ENCODE results near the gene ATXN7L3B.

ATXN7L3B gene

GRCh38 chr12:74552201-74552600 lies 14.6 kb downstream of the ATXN7L3B start:
- no peak overlapping the region for H3K4me3 ChIP-seq (ENCODE audit: insufficient read length, low read depth)
- no peaks in the 10 kb centered on the region for H3K9me3 ChIP-seq (ENCODE audit: insufficient read depth, low read length)
- no peaks in the 10 kb centered on the region for H3K27me3 ChIP-seq (ENCODE audit: insufficient read depth, insufficient read length)
- no peaks in the 10 kb centered on the region for H3K36me3 ChIP-seq (ENCODE audit: insufficient read depth, insufficient read length, low read length)
- TF ChIP-seq ZNF274 (IDR thresholded peaks at IDR 0.05; ENCODE audit: low read depth, low read length), result no peak
- no peak for TF ChIP-seq YY1 (IDR thresholded peaks at IDR 0.05; ENCODE audit: insufficient read depth, insufficient read length)
- no peak overlapping the region for H3K9ac ChIP-seq (ENCODE audit: insufficient read length, low read depth)
- H3K4me1 ChIP-seq (ENCODE audit: insufficient read depth, insufficient read length), result no peaks in the 10 kb centered on the region
- no peak for DNase-seq (ENCODE audit: low read depth, low spot score)

- no peak overlapping the region for H3K4me3 ChIP-seq (ENCODE audit: insufficient read length, low read depth)
- H3K27me3 ChIP-seq (ENCODE audit: insufficient read depth, insufficient read length), result no peaks in the 10 kb centered on the region
- no peaks in the 10 kb centered on the region for H3K4me1 ChIP-seq (ENCODE audit: insufficient read depth, insufficient read length)
- no peak overlapping the region for H3K9ac ChIP-seq (ENCODE audit: insufficient read length, low read depth)
- H3K36me3 ChIP-seq (ENCODE audit: insufficient read depth, insufficient read length, low read length), result no peaks in the 10 kb centered on the region
- no peaks in the 10 kb centered on the region for H3K9me3 ChIP-seq (ENCODE audit: insufficient read depth, low read length)
- no peak for DNase-seq (ENCODE audit: low read depth, low spot score)
- TF ChIP-seq SUZ12 (IDR thresholded peaks at IDR 0.05; ENCODE audit: extremely low read depth, insufficient read depth, insufficient read length) (no peak), YY1 (IDR thresholded peaks at IDR 0.05; ENCODE audit: insufficient read depth, insufficient read length) (no peak), ZNF274 (IDR thresholded peaks at IDR 0.05; ENCODE audit: low read depth, low read length) (no peak)
Measured at GRCh38 chr12:74559728-74560127, 22.1 kb downstream of the ATXN7L3B start.

GRCh38 chr12:74563927-74564326 lies 26.3 kb downstream of the ATXN7L3B start:
- Histone ChIP-seq H3K4me3 (ENCODE audit: insufficient read length, low read depth) (no peak overlapping the region), H3K9ac (ENCODE audit: insufficient read length, low read depth) (no peak overlapping the region), H3K9me3 (ENCODE audit: insufficient read depth, low read length) (no peaks in the 10 kb centered on the region), H3K36me3 (ENCODE audit: insufficient read depth, insufficient read length, low read length) (no peaks in the 10 kb centered on the region), H3K27me3 (ENCODE audit: insufficient read depth, insufficient read length) (no peaks in the 10 kb centered on the region), H3K4me1 (ENCODE audit: insufficient read depth, insufficient read length) (no peaks in the 10 kb centered on the region)
- TF ChIP-seq YY1 (IDR thresholded peaks at IDR 0.05; ENCODE audit: insufficient read depth, insufficient read length), result no peak
- no peak for TF ChIP-seq ZNF274 (IDR thresholded peaks at IDR 0.05; ENCODE audit: low read depth, low read length)
- TF ChIP-seq SUZ12 (IDR thresholded peaks at IDR 0.05; ENCODE audit: extremely low read depth, insufficient read depth, insufficient read length), result no peak
- DNase-seq (ENCODE audit: low read depth, low spot score), result no peak

- DNase-seq (ENCODE audit: low read depth, low spot score), result no peak
- Histone ChIP-seq H3K27me3 (ENCODE audit: insufficient read depth, insufficient read length) (no peaks in the 10 kb centered on the region), H3K36me3 (ENCODE audit: insufficient read depth, insufficient read length, low read length) (no peaks in the 10 kb centered on the region), H3K9me3 (ENCODE audit: insufficient read depth, low read length) (no peaks in the 10 kb centered on the region), H3K4me1 (ENCODE audit: insufficient read depth, insufficient read length) (no peaks in the 10 kb centered on the region), H3K4me3 (ENCODE audit: insufficient read length, low read depth) (no peak overlapping the region), H3K9ac (ENCODE audit: insufficient read length, low read depth) (no peak overlapping the region)
- TF ChIP-seq YY1 (IDR thresholded peaks at IDR 0.05; ENCODE audit: insufficient read depth, insufficient read length) (no peak), ZNF274 (IDR thresholded peaks at IDR 0.05; ENCODE audit: low read depth, low read length) (no peak), SUZ12 (IDR thresholded peaks at IDR 0.05; ENCODE audit: extremely low read depth, insufficient read depth, insufficient read length) (no peak)
Measured at GRCh38 chr12:74578486-74578885, 40.9 kb downstream of the ATXN7L3B start.

- Histone ChIP-seq H3K9ac (ENCODE audit: insufficient read length, low read depth) (no peak overlapping the region), H3K4me1 (ENCODE audit: insufficient read depth, insufficient read length) (no peaks in the 10 kb centered on the region), H3K36me3 (ENCODE audit: insufficient read depth, insufficient read length, low read length) (no peaks in the 10 kb centered on the region), H3K4me3 (ENCODE audit: insufficient read length, low read depth) (no peak overlapping the region), H3K9me3 (ENCODE audit: insufficient read depth, low read length) (no peaks in the 10 kb centered on the region), H3K27me3 (ENCODE audit: insufficient read depth, insufficient read length) (no peaks in the 10 kb centered on the region)
- TF ChIP-seq YY1 (IDR thresholded peaks at IDR 0.05; ENCODE audit: insufficient read depth, insufficient read length), result no peak
- TF ChIP-seq ZNF274 (IDR thresholded peaks at IDR 0.05; ENCODE audit: low read depth, low read length), result no peak
- no peak for TF ChIP-seq SUZ12 (IDR thresholded peaks at IDR 0.05; ENCODE audit: extremely low read depth, insufficient read depth, insufficient read length)
- DNase-seq (ENCODE audit: low read depth, low spot score), result no peak
Measured at GRCh38 chr12:74579446-74579845, 41.8 kb downstream of the ATXN7L3B start.

- DNase-seq (ENCODE audit: low read depth, low spot score), result no peak
- no peak overlapping the region for H3K9ac ChIP-seq (ENCODE audit: insufficient read length, low read depth)
- no peaks in the 10 kb centered on the region for H3K36me3 ChIP-seq (ENCODE audit: insufficient read depth, insufficient read length, low read length)
- H3K4me3 ChIP-seq (ENCODE audit: insufficient read length, low read depth), result no peak overlapping the region
- no peaks in the 10 kb centered on the region for H3K9me3 ChIP-seq (ENCODE audit: insufficient read depth, low read length)
- TF ChIP-seq YY1 (IDR thresholded peaks at IDR 0.05; ENCODE audit: insufficient read depth, insufficient read length) (no peak), SUZ12 (IDR thresholded peaks at IDR 0.05; ENCODE audit: extremely low read depth, insufficient read depth, insufficient read length) (no peak), ZNF274 (IDR thresholded peaks at IDR 0.05; ENCODE audit: low read depth, low read length) (no peak)
- no peaks in the 10 kb centered on the region for H3K27me3 ChIP-seq (ENCODE audit: insufficient read depth, insufficient read length)
- no peaks in the 10 kb centered on the region for H3K4me1 ChIP-seq (ENCODE audit: insufficient read depth, insufficient read length)
Measured at GRCh38 chr12:74579981-74580380, 42.3 kb downstream of the ATXN7L3B start.

- Histone ChIP-seq H3K9ac (ENCODE audit: insufficient read length, low read depth) (no peak overlapping the region), H3K4me1 (ENCODE audit: insufficient read depth, insufficient read length) (no peaks in the 10 kb centered on the region), H3K36me3 (ENCODE audit: insufficient read depth, insufficient read length, low read length) (no peaks in the 10 kb centered on the region)
Measured at GRCh38 chr12:74581439-74581838, 43.8 kb downstream of the ATXN7L3B start.

More at GRCh38 chr12:74581439-74581838, 43.8 kb downstream of the ATXN7L3B start:
- TF ChIP-seq ZNF274 (IDR thresholded peaks at IDR 0.05; ENCODE audit: low read depth, low read length) (no peak), SUZ12 (IDR thresholded peaks at IDR 0.05; ENCODE audit: extremely low read depth, insufficient read depth, insufficient read length) (no peak), YY1 (IDR thresholded peaks at IDR 0.05; ENCODE audit: insufficient read depth, insufficient read length) (no peak)
- Histone ChIP-seq H3K9me3 (ENCODE audit: insufficient read depth, low read length) (no peaks in the 10 kb centered on the region), H3K27me3 (ENCODE audit: insufficient read depth, insufficient read length) (no peaks in the 10 kb centered on the region), H3K4me3 (ENCODE audit: insufficient read length, low read depth) (no peak overlapping the region)
- DNase-seq (ENCODE audit: low read depth, low spot score), result no peak

All from NT2/D1 (cell line).